Limb (tissue), 2 donors: ENCODE results near the gene KIRREL3.

Source experiments
- DNase-seq, 2 donors: peaks; one replicate each; pipeline ENCODE4 v3.0.0-alpha.2; 2016; ENCODE audit errors: extremely low spot score in 2 of 2

KIRREL3 gene

GRCh38 chr11:126744699-126745098 lies 255.9 kb downstream of the KIRREL3 start:
- DNase-seq, result no peak

- DNase-seq, result no peak
Observed at GRCh38 chr11:126743628-126744027, 256.9 kb downstream of the KIRREL3 start.

- DNase-seq, result no peak
Observed at GRCh38 chr11:126742582-126742981, 258.0 kb downstream of the KIRREL3 start.

DNA sequence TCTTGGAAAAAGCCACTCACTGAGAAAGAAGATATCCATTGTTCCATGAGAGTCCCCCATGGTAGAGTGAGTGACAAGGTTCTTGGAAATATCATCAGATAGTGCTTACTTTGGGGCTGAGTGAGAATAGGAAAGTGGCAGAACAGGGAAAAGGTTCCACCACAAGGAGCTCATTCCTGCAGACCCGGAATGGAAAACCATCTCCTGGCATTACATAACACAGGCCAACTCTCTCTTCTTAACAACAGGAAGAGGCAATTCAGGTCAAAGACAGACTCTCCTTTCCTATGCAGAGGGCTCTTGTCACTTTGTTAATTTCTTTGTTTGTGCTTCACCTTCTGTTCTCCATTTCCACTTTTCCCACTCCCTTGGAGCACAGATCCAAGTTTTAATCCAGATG lies 259.7 kb downstream of the KIRREL3 start:
- no peak for DNase-seq

DNA sequence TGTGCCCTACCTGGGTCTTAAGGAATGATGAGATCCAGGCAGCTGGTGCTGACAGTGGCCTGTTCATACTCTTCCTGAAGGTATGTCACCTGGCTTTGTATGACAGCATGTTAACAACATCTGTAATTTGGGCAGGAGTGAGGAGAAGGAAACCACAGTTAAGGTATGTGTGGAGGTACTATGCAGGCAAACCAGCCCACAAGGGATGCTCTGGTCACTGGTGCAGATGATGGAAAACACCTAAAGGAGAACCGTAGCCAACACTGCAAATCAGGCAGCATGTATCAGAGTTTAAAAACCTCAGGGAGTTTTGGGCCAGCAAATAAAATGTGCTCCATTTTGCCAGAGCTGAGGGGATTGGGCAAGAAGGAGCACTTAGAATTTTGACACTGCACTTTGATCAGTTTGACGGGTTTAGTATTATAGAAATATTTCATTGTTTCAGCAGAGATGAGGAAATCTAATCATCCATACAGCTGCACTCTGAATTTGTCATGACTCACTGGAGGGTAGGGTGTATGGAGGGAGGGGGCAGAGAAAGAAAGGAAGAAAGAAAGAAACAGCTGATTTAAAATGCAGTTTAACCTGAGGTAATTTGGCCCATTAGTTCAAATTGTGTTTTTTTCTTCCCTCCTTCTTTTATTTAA lies 260.9 kb downstream of the KIRREL3 start:
- DNase-seq, result no peak

GRCh38 chr11:126738295-126739031 lies 262.1 kb downstream of the KIRREL3 start:
- no peak for DNase-seq

DNA sequence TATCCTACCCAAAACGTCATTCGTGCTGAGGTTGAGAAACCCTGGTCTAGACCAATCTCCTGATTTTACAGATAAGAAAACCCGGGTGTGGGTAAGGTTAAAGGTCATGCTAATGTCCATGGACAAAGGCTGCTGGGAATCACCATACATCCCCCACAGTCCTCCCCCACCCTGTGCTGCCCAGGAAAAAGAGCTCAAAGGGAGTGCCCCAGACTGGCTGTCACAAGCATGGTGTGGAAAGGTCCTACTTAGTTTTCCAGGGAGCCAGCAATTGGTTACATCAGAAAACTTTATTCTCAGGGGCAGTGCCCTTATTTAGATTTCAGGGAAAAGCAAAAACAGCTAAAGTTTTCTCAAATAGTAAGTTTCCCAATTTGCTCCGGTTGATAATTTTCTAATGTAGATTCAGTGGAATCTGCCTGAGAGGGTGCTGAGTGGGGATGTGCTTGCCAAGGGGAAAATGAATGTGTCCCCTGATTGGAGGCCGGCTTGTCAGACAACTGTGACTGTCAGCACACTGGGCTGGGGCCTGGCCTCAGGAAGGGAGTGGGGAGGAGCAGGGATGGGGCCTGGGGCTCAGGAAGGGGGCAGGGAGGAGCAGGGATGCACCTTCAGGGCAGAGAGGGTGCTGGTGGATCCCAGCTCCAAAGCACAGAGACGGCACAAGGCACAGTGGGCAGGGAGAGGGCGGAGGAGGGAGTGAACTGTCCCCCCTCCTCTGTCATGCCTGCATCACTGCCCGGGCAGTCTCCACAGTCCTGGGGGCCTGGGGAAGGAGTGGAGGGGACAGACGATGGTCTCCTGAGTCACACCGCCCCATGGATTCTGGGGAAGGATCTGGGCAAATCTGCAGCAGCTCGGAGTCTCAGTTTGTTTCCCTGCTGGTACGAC lies 263.6 kb downstream of the KIRREL3 start:
- no peak for DNase-seq

DNA sequence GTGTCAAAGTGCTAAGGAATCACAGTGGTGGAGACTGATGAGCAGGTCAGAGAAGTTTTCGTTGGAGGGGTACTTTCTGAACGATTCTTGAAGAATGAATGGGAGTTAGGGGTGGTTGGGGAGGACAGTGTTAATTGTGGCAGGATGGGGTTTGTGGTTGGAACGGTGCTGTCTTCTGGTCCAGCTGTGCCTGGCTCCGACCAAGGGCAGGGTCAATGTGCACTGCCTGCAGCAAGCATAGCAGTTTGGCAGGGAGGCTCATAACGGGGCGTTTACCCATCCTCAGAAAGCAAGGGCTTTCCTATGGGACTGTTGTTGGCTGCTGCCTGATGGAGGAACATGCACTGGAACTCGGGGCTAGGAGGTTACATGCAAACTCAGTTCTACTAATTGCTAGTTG lies 265.8 kb downstream of the KIRREL3 start:
- no peak for DNase-seq

DNA sequence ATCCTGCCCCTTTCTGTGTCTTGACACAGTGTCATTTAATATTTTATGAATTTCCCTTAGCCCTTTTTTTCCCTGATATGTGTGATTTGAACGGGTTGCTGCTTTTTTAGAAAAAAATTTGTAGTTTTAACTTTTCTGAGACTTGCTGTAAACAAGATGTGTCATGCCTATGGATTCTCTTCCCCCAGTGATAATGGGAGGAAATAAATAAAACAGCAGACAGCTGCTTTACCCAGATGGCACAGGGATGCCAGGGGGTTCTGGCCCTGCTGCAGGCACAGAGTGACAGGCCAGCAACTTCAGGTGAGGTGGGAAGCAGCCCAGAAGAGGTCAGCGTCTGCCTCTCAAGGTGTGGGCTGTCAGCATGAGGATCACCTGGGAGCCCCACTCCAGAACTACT lies 266.9 kb downstream of the KIRREL3 start:
- no peak for DNase-seq

GRCh38 chr11:126732981-126733380 lies 267.6 kb downstream of the KIRREL3 start:
- no peak for DNase-seq

DNA sequence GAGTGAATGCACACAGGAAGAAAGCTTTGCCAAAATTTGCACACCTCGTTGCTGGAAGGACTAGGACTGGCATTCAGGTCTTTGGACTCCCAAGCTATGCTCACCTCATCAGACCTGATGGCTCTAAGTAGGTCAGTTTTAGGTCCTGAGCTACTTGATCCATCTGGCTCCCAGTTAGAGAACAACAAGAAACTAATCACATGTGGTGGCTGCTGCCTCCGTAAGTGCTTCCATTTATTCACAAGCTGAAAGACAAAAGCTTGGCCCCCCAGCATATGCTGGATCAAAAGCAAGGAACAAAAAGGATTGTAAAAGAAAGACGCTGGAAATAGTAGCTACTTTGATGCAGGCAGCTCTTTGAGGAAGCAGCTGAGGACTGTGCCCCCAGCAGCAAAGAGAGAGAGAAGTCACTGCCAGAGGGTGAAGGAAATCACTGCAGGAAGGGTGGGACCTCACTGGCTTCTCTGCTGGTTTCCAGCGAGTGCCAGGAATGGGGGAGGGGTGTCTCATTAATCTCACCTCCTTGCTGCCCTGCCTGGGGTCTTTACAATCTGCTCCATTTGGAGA lies 268.9 kb downstream of the KIRREL3 start:
- DNase-seq, result no peak

- DNase-seq, result no peak
Observed at GRCh38 chr11:126727381-126727780, 273.2 kb downstream of the KIRREL3 start.

DNA sequence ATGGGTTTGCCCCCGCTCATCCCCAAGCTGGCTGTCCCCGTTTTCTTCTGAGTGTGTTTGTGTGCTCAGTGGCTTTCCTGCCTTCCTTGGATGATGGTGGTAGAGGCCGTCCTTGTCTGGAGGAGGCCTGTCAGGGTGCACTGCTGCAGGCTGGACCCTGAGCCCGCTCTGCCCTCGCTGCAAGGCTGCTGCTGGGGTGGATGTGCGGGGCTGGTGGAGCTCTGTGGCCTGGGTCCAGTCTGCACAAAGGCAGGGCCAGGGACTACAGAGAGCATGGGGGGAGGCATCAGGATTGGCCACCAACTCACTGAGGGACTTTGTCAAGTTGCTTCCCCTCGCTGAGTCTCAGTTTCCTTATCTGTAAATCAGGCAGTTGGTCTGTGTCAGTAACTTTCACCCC lies 275.0 kb downstream of the KIRREL3 start:
- no peak for DNase-seq

GRCh38 chr11:126725043-126725442 lies 275.5 kb downstream of the KIRREL3 start:
- no peak for DNase-seq

GRCh38 chr11:126723665-126724045 lies 276.9 kb downstream of the KIRREL3 start:
- no peak for DNase-seq

- no peak for DNase-seq
Observed at GRCh38 chr11:126722956-126723664, 277.5 kb downstream of the KIRREL3 start.

DNA sequence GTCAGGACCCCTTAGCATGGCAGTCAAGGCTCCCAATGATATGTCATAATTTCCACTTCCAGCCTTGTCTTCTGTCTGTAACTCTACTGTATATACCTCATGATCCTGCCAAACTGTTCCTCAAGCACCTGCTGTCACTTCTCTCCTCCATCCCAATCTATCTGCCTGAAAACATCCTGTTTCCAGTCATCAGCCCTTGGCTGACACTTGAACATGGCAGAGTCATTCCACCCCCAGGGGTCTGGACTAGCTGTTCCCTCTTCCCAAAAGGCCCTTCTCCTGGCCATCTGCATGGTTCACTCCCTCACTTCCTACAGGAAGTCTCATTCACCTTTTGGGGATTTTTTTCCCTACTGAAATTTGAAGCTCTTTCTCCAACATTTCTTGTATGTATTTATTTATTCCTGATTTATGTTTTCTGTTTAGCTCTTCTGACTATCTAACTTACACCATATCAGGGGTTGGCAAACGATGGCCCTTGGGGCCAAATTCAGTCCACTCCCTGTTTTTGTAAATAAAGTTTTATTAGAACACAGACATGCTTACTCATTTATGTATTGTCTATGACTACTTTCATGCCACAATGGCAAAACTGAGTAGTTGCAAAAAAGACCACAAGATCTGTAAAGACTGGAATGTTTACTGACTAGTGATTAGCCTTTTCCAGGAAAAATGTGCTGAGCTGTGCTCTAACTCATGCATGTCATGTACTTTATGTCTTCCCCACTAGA lies 278.4 kb downstream of the KIRREL3 start:
- no peak for DNase-seq

- no peak for DNase-seq
Observed at GRCh38 chr11:126720539-126721235, 279.9 kb downstream of the KIRREL3 start.

GRCh38 chr11:126719740-126720139 lies 280.8 kb downstream of the KIRREL3 start:
- DNase-seq, result no peak

- no peak for DNase-seq
Observed at GRCh38 chr11:126718276-126718675, 282.3 kb downstream of the KIRREL3 start.
